Measurements from ENCODE around the gene FKBP4. TPM values are rescaled to one million over a fixed set of nuclear protein-coding genes. Genes with fewer than 3 reads are reported as not detected.

The FKBP4 gene
- 219 and 233 TPM in 2 replicates for total RNA-seq

GRCh38 chr12:2794736-2795289 is at the start of gene FKBP4:
Gene FKBP4 (plus strand): TSS chr12:2794970. CDS start chr12:2795140, 170 bp downstream.
- Mint-ChIP-seq H3K27ac (peak within 1 kb of the TSS; percentile 22), H3K4me3 (ENCODE audit: low read depth) (peak within 1 kb of the TSS; percentile 85), H3K27me3 (ENCODE audit: low read depth) (peaks cover 17% of the 10 kb centered on the region), H3K4me1 (ENCODE audit: low read depth) (peaks cover 13% of the 10 kb centered on the region), H3K36me3 (ENCODE audit: low read depth) (peaks cover 39% of the 10 kb centered on the region), H3K9me3 (no peaks in the 10 kb centered on the region)
- peak; percentile 84 for DNase-seq (ENCODE audit: low spot score)
- intact Hi-C loops (cut with micrococcal nuclease) = loop anchor here (1.0 to 2.0 kb wide), 3 partner anchors 17 to 102 kb away; partner anchors contain the start of genes ITFG2 and TULP3

GRCh38 chr12:2745655-2746054 is 49.1 kb upstream of the FKBP4 start:
- DNase-seq (ENCODE audit: low spot score) = no peak
- Mint-ChIP-seq H3K4me3 (ENCODE audit: low read depth) (no peak overlapping the region), H3K4me1 (ENCODE audit: low read depth) (no peaks in the 10 kb centered on the region), H3K27me3 (ENCODE audit: low read depth) (peaks cover 2% of the 10 kb centered on the region), H3K27ac (no peak overlapping the region), H3K9me3 (no peaks in the 10 kb centered on the region), H3K36me3 (ENCODE audit: low read depth) (no peaks in the 10 kb centered on the region)
- intact Hi-C loops (cut with micrococcal nuclease) = no loop called here

- H3K4me1 Mint-ChIP-seq (ENCODE audit: low read depth) = peaks cover 3% of the 10 kb centered on the region
- H3K27me3 Mint-ChIP-seq (ENCODE audit: low read depth) = peaks cover 20% of the 10 kb centered on the region
- no peak for DNase-seq (ENCODE audit: low spot score)
- H3K36me3 Mint-ChIP-seq (ENCODE audit: low read depth) = no peaks in the 10 kb centered on the region
- intact Hi-C loops (cut with micrococcal nuclease) = no loop called here
- no peak overlapping the region for H3K27ac Mint-ChIP-seq
- no peak overlapping the region for H3K4me3 Mint-ChIP-seq (ENCODE audit: low read depth)
- no peaks in the 10 kb centered on the region for H3K9me3 Mint-ChIP-seq
These were observed 45.2 kb upstream of the FKBP4 start for GRCh38 chr12:2749580-2749979.

GRCh38 chr12:2750185-2750584 is 44.6 kb upstream of the FKBP4 start:
- peaks cover 20% of the 10 kb centered on the region for H3K27me3 Mint-ChIP-seq (ENCODE audit: low read depth)
- H3K9me3 Mint-ChIP-seq = no peaks in the 10 kb centered on the region
- DNase-seq (ENCODE audit: low spot score) = no peak
- no peak overlapping the region for H3K4me3 Mint-ChIP-seq (ENCODE audit: low read depth)
- intact Hi-C loops (cut with micrococcal nuclease) = loop anchor here (5.0 kb wide), 1 partner anchor 58 kb away; no protein-coding TSS in a partner anchor
- no peak overlapping the region for H3K27ac Mint-ChIP-seq
- no peaks in the 10 kb centered on the region for H3K36me3 Mint-ChIP-seq (ENCODE audit: low read depth)
- peaks cover 3% of the 10 kb centered on the region for H3K4me1 Mint-ChIP-seq (ENCODE audit: low read depth)

GRCh38 chr12:2751230-2751629 is 43.5 kb upstream of the FKBP4 start:
- Mint-ChIP-seq H3K36me3 (ENCODE audit: low read depth) (no peaks in the 10 kb centered on the region), H3K27ac (no peak overlapping the region), H3K9me3 (no peaks in the 10 kb centered on the region), H3K27me3 (ENCODE audit: low read depth) (peaks cover 19% of the 10 kb centered on the region), H3K4me1 (ENCODE audit: low read depth) (peaks cover 3% of the 10 kb centered on the region), H3K4me3 (ENCODE audit: low read depth) (no peak overlapping the region)
- no peak for DNase-seq (ENCODE audit: low spot score)
- intact Hi-C loops (cut with micrococcal nuclease) = loop anchor here (5.0 kb wide), 1 partner anchor 59 kb away; no protein-coding TSS in a partner anchor

GRCh38 chr12:2751686-2752085 is 43.1 kb upstream of the FKBP4 start:
- no peak overlapping the region for H3K27ac Mint-ChIP-seq
- H3K4me1 Mint-ChIP-seq (ENCODE audit: low read depth) = peaks cover 3% of the 10 kb centered on the region
- H3K36me3 Mint-ChIP-seq (ENCODE audit: low read depth) = no peaks in the 10 kb centered on the region

GRCh38 chr12:2752676-2753371 is 41.9 kb upstream of the FKBP4 start:
- H3K27me3 Mint-ChIP-seq (ENCODE audit: low read depth) = peaks cover 20% of the 10 kb centered on the region

More at GRCh38 chr12:2751686-2752085, 43.1 kb upstream of the FKBP4 start:
- Mint-ChIP-seq H3K9me3 (no peaks in the 10 kb centered on the region), H3K4me3 (ENCODE audit: low read depth) (no peak overlapping the region), H3K27me3 (ENCODE audit: low read depth) (peaks cover 19% of the 10 kb centered on the region)
- no peak for DNase-seq (ENCODE audit: low spot score)
- intact Hi-C loops (cut with micrococcal nuclease) = loop anchor here (1.0 to 5.0 kb wide), 2 partner anchors 59 to 62 kb away; no protein-coding TSS in a partner anchor

GRCh38 chr12:2753536-2753935 is 41.2 kb upstream of the FKBP4 start:
- intact Hi-C loops (cut with micrococcal nuclease) = loop anchor here (5.0 kb wide), 1 partner anchor 61 kb away; no protein-coding TSS in a partner anchor
- DNase-seq (ENCODE audit: low spot score) = no peak
- no peak overlapping the region for H3K4me3 Mint-ChIP-seq (ENCODE audit: low read depth)
- H3K27ac Mint-ChIP-seq = no peak overlapping the region
- peaks cover 3% of the 10 kb centered on the region for H3K4me1 Mint-ChIP-seq (ENCODE audit: low read depth)
- H3K36me3 Mint-ChIP-seq (ENCODE audit: low read depth) = no peaks in the 10 kb centered on the region
- peaks cover 20% of the 10 kb centered on the region for H3K27me3 Mint-ChIP-seq (ENCODE audit: low read depth)
- no peaks in the 10 kb centered on the region for H3K9me3 Mint-ChIP-seq

More at GRCh38 chr12:2752676-2753371, 41.9 kb upstream of the FKBP4 start:
- no peaks in the 10 kb centered on the region for H3K36me3 Mint-ChIP-seq (ENCODE audit: low read depth)
- intact Hi-C loops (cut with micrococcal nuclease) = loop anchor here (1.0 to 5.0 kb wide), 2 partner anchors 60 to 61 kb away; no protein-coding TSS in a partner anchor
- peaks cover 3% of the 10 kb centered on the region for H3K4me1 Mint-ChIP-seq (ENCODE audit: low read depth)
- H3K27ac Mint-ChIP-seq = no peak overlapping the region
- DNase-seq (ENCODE audit: low spot score) = peak; percentile 79
- H3K9me3 Mint-ChIP-seq = no peaks in the 10 kb centered on the region
- no peak overlapping the region for H3K4me3 Mint-ChIP-seq (ENCODE audit: low read depth)

- DNase-seq (ENCODE audit: low spot score) = no peak
- no peak overlapping the region for H3K4me3 Mint-ChIP-seq (ENCODE audit: low read depth)
- peaks cover 20% of the 10 kb centered on the region for H3K27me3 Mint-ChIP-seq (ENCODE audit: low read depth)
- H3K4me1 Mint-ChIP-seq (ENCODE audit: low read depth) = peaks cover 3% of the 10 kb centered on the region
- H3K9me3 Mint-ChIP-seq = no peaks in the 10 kb centered on the region
- H3K27ac Mint-ChIP-seq = no peak overlapping the region
- intact Hi-C loops (cut with micrococcal nuclease) = loop anchor here (5.0 kb wide), 1 partner anchor 62 kb away; no protein-coding TSS in a partner anchor
- H3K36me3 Mint-ChIP-seq (ENCODE audit: low read depth) = no peaks in the 10 kb centered on the region
These were observed 40.6 kb upstream of the FKBP4 start for GRCh38 chr12:2754208-2754607.

GRCh38 chr12:2756756-2757155 is 38.0 kb upstream of the FKBP4 start:
- no peak overlapping the region for H3K27ac Mint-ChIP-seq
- no peaks in the 10 kb centered on the region for H3K36me3 Mint-ChIP-seq (ENCODE audit: low read depth)
- peaks cover 3% of the 10 kb centered on the region for H3K4me1 Mint-ChIP-seq (ENCODE audit: low read depth)
- H3K4me3 Mint-ChIP-seq (ENCODE audit: low read depth) = no peak overlapping the region
- H3K9me3 Mint-ChIP-seq = no peaks in the 10 kb centered on the region
- H3K27me3 Mint-ChIP-seq (ENCODE audit: low read depth) = peaks cover 19% of the 10 kb centered on the region
- DNase-seq (ENCODE audit: low spot score) = no peak
- intact Hi-C loops (cut with micrococcal nuclease) = no loop called here

- Mint-ChIP-seq H3K4me1 (ENCODE audit: low read depth) (no peaks in the 10 kb centered on the region), H3K9me3 (no peaks in the 10 kb centered on the region), H3K27me3 (ENCODE audit: low read depth) (peaks cover 3% of the 10 kb centered on the region), H3K36me3 (ENCODE audit: low read depth) (no peaks in the 10 kb centered on the region), H3K27ac (no peak overlapping the region), H3K4me3 (ENCODE audit: low read depth) (no peak overlapping the region)
- intact Hi-C loops (cut with micrococcal nuclease) = no loop called here
- DNase-seq (ENCODE audit: low spot score) = no peak
These were observed 35.0 kb upstream of the FKBP4 start for GRCh38 chr12:2759733-2760132.

- H3K4me3 Mint-ChIP-seq (ENCODE audit: low read depth) = no peak overlapping the region
- H3K27me3 Mint-ChIP-seq (ENCODE audit: low read depth) = no peaks in the 10 kb centered on the region
- intact Hi-C loops (cut with micrococcal nuclease) = no loop called here
- no peak overlapping the region for H3K27ac Mint-ChIP-seq
- no peaks in the 10 kb centered on the region for H3K36me3 Mint-ChIP-seq (ENCODE audit: low read depth)
- no peaks in the 10 kb centered on the region for H3K9me3 Mint-ChIP-seq
- no peaks in the 10 kb centered on the region for H3K4me1 Mint-ChIP-seq (ENCODE audit: low read depth)
- no peak for DNase-seq (ENCODE audit: low spot score)
These were observed 30.4 kb upstream of the FKBP4 start for GRCh38 chr12:2764398-2764797.

GRCh38 chr12:2765052-2765451 is 29.7 kb upstream of the FKBP4 start:
- H3K4me1 Mint-ChIP-seq (ENCODE audit: low read depth) = no peaks in the 10 kb centered on the region
- H3K9me3 Mint-ChIP-seq = no peaks in the 10 kb centered on the region
- H3K4me3 Mint-ChIP-seq (ENCODE audit: low read depth) = no peak overlapping the region
- H3K27ac Mint-ChIP-seq = no peak overlapping the region
- no peaks in the 10 kb centered on the region for H3K36me3 Mint-ChIP-seq (ENCODE audit: low read depth)
- DNase-seq (ENCODE audit: low spot score) = no peak
- no peaks in the 10 kb centered on the region for H3K27me3 Mint-ChIP-seq (ENCODE audit: low read depth)
- intact Hi-C loops (cut with micrococcal nuclease) = no loop called here
